Left colon (tissue), 2 donors: ENCODE measurements around the gene ELOA. TPM values are rescaled to one million over a fixed set of nuclear protein-coding genes. Genes with fewer than 3 reads are reported as not detected.

Experiments
- ATAC-seq: fragments of 200-7000 bp; cut with Tn5 transposase; one replicate; pipeline ENCODE4 v1.9.1; 2020; ENCODE audit warnings: mild to moderate bottlenecking, moderate library complexity
- DNase-seq, 2 donors: peaks; one replicate each; pipeline ENCODE4 v3.0.0-alpha.2; 2020
- intact Hi-C, 2 donors: fragments of 100-400 bp; cut with DNase I in 1 of 2; cut with micrococcal nuclease in 1 of 2; formaldehyde crosslinking; loops; one replicate each; pipeline versions ENCODE4 v1.11.2 to v1.14.0; 2022; cut with DNase I, micrococcal nuclease
- long read RNA-seq: library from polyadenylated mRNA; unstranded; transcript quantifications from one replicate; pipeline ENCODE4 v2.0.0, GENCODE V29; 2021
- total RNA-seq, 2 donors: library from RNA; stranded (reverse); fragmentation: NEBNext Ultra II Directional; extraction: Animal tissue kit (Norgen Biotek cat#: 25700); gene quantifications; one replicate each; pipeline ENCODE4 v1.2.1, GENCODE V29; 2021
- donor health status: DM: no; HTN: no; CAD: no.
- donor health status: DM: yes; HTN: yes; CAD: no.

The ELOA gene
- total RNA-seq, result 10 to 100 TPM; 29.6 to 34.7 TPM
- long read RNA-seq, full-length matches to known transcripts, result 9 of 31 reads
- long read RNA-seq, partial matches to known transcripts, result 22 of 31 reads
- long read RNA-seq, other reads (novel, unspliced or antisense), result 0 of 31 reads

DNA sequence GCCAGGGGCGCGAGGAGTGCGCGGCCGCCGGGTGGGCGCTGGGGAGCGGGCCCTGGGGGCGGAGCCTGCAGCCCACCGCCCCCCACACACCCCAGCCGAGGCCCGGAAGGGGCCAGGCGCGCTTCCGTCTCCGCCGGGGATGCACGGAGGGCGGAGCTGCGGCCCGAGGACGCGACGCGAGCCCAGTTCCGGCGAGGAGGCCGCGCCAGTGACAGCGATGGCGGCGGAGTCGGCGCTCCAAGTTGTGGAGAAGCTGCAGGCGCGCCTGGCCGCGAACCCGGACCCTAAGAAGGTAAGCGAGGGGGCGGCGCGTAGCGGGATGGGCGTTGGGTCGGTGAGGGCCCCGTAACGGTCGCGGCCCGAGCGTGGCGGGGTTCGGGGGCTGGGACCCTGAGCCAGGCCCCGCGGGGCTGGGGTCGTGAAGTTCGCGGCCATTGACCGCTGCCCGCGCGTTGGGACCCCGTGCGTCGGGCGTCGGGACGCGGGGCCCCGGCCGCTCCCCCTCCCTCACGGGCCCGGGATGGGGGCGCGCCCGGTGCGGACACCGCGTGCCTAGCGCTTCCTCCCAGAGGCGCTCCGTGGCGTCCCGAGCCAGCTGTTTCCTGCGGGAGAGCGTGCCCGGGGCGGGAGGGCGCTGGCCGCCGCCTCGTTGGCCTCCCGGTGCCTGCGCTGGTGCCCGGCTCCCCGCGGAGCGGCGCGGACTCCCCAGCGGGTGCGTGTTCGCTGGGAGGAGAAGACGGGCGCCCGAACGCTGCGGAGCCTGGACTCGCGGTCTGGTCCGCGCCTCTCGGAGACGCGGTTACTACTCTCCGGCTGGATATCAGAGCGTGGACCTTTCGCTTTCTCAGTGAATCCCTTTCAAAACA, at the start of gene ELOA:
TSS of gene ELOA (plus strand) at position 185 of the 866 bp plus-strand sequence. CDS start at position 218, 33 bp downstream.
- intact Hi-C loops, result no loop called here
- ATAC-seq (peak; percentile 85), DNase-seq (peak; percentile 65 to 85)

- intact Hi-C loops, result no loop called here
These were observed 49.7 kb upstream of the ELOA start for GRCh38 chr1:23693599-23693998.

DNA sequence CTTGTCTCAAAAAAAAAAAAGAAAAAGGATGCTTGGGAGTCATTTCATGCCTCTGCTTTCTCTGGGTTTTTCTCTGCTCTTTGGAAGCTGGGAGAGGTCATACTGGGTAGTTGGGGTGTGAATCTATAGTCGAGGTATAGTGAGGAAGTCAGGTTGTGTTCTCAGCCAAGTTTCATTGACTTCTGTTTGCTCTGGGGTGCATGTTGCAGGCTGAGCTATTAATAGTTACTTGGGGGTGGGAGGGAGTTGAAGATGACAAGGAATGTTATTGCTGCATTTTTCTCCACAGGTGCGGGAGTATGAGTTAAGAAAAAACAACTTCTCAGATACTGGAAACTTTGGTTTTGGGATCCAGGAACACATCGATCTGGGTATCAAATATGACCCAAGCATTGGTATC, 48.9 kb upstream of the ELOA start:
- ATAC-seq (no peak), DNase-seq (no peak)
- intact Hi-C loops, result no loop called here

More at GRCh38 chr1:23693599-23693998, 49.7 kb upstream of the ELOA start:
- no peak for DNase-seq
- no peak for ATAC-seq

DNA sequence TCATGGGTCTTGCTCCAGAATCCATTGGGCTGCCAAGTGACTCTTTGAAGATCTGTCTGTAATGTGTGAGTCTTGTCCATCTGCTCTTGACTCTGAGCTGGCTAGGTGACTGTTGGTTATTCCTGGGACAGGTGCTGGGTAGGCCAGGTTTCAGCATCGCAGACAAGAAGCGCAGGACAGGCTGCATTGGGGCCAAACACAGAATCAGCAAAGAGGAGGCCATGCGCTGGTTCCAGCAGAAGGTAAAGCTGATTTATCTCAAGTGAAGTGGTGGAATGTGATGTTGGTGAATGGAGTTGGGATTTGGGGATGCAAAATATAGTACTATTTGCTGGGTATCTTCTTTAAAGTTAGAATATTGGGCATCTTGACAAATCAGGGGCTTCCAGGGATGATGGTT, 47.6 kb upstream of the ELOA start:
- ATAC-seq (no peak), DNase-seq (no peak)
- intact Hi-C loops, result no loop called here

- intact Hi-C loops, result no loop called here
- no peak for DNase-seq
- ATAC-seq, result peak; percentile 58
These were observed 46.8 kb upstream of the ELOA start for GRCh38 chr1:23696335-23696989.

GRCh38 chr1:23698466-23698865, 44.8 kb upstream of the ELOA start:
- ATAC-seq (no peak), DNase-seq (no peak)
- intact Hi-C loops, result no loop called here

GRCh38 chr1:23699280-23700179, 43.7 kb upstream of the ELOA start:
- no peak for ATAC-seq
- intact Hi-C loops, result no loop called here

DNA sequence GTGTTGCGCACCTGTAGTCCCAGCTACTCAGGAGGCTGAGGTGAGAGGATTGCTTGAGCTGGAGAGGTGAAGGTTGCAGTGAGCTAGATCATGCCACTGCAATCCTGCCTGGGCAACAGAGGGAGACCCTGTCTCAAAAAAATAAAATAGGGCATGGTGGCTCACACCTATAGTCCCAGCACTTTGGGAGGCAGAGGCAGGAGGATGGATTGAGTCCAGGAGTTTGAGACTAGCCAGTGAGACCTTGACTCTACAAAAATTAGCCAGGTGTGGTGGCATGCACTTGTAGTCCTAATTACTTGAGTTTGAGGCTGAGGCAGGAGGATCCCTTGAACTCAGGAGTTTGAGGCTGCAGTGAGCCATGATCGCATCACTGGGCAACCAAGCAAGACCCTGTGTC, 42.0 kb upstream of the ELOA start:
- intact Hi-C loops, result no loop called here
- no peak for DNase-seq
- ATAC-seq, result no peak

More at GRCh38 chr1:23699280-23700179, 43.7 kb upstream of the ELOA start:
- DNase-seq, result no peak

DNA sequence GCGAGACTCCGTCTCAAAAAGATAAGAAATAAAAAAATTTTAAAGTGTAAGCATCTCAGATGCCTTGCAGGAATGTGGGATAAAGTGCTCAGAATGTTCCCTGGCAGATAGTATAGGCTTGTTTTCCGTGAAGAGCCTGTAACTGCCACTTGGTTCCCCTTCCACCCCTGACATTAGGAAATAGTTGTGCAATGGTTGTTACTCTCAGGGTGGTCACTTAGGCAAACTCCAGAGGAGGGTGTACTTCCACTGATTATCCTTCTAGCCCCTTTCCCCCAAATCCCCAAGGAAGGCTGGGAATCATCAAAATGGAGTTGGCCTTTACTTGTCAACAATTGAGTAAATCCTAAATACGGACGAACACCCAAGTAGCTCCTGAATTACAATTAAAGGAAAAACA, 41.3 kb upstream of the ELOA start:
- ATAC-seq, result no peak
- DNase-seq, result no peak
- intact Hi-C loops, result no loop called here

- DNase-seq (no peak), ATAC-seq (peak; percentile 20)
- intact Hi-C loops, result no loop called here
These were observed 38.3 kb upstream of the ELOA start for GRCh38 chr1:23704834-23705495.

DNA sequence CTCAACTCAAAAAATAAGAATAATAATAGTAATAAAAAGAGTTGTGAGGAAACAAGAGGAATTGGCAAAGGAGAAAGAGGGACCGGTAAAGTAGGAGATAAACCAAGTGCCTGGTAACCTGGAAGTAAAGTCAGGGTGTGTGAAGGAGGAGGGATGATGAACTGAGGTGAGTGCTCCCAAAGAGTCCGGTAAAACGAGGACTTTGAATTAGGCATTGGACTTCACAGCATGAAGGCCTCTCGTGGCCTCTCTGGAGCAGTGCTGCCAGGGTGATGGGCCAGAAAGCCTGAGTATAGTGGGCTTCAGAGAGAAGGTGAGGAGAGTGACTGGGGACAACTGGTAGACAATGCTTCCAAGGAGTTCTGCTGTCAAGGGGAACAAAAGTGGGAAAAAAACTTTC, 34.0 kb upstream of the ELOA start:
- intact Hi-C loops, result no loop called here
- DNase-seq (no peak), ATAC-seq (no peak)

- intact Hi-C loops, result no loop called here
- no peak for DNase-seq
- ATAC-seq, result peak; percentile 63
These were observed 24.8 kb upstream of the ELOA start for GRCh38 chr1:23718482-23718881.

GRCh38 chr1:23719162-23719820, 24.0 kb upstream of the ELOA start:
- ATAC-seq (no peak), DNase-seq (no peak)
- intact Hi-C loops, result no loop called here

DNA sequence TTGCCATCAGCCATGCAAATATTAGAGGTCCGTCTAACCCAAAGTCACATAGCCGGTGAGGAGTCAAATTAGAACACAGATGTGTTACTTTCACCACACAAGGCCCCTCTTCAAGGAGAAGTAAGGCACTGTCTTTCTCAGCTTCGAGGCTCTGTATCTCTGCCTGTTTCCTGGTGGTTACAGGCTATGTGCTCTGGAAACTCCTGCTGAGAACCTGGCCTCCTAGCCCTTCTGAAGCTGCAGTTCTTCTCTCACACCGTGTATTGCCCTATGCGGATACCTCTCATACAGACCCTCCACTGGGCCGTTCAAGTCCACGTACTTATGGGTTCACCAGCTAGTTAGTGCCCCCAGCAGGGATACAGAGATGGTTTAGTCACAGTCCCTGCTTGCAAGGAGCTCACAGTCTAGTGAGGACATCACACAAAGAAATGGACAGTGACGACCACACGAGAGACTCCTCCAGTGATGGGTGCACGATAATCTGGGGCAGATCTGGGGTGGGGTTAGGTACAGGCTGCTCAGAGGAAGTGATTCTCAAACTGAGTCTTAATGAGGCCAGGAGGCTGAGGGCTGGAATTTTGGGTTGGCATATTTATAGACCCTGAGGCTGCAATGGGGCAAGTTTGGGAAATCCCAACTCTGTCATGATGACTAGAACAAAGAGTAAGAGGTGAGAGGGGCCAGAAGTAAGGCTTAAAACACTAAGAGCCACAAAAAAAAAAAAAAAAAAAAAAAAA, 22.8 kb upstream of the ELOA start:
- ATAC-seq (no peak), DNase-seq (no peak)
- intact Hi-C loops, result no loop called here

- intact Hi-C loops, result no loop called here
- no peak for ATAC-seq
These were observed 20.6 kb upstream of the ELOA start for GRCh38 chr1:23722652-23723051.

GRCh38 chr1:23726686-23727085, 16.6 kb upstream of the ELOA start:
- intact Hi-C loops, result no loop called here
- ATAC-seq, result no peak
- DNase-seq, result no peak

More at GRCh38 chr1:23722652-23723051, 20.6 kb upstream of the ELOA start:
- no peak for DNase-seq

DNA sequence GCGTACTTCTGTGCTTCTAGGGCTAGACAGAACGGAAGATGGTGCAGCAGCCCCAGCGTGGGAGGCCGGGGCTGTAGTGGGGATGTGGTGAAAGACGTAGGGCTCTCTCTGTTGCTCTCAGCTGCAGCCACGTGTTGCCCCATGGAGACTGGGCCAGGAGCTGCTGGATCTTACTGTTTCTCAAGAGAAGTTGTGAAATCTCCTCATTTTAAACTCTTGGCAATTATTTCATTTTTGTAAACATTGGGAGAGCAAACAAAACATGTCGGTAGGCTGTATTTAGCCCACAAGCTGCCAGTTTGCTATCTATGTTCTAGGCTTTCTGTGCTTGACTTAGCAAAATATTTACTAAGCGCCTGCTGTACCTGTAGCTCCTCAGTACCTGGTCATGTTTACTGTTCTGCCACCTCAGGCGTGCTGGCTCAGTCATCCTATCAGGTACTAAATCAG, 15.9 kb upstream of the ELOA start:
- intact Hi-C loops, result no loop called here
- DNase-seq, result peak; percentile 49 to 61
- ATAC-seq, result peak; percentile 85
